A673 (cell line): Measurements from ENCODE around the gene SUPT3H.

Experiments
- EZH2 ChIP-seq: fragments of 200-600 bp; sonication (generic); IDR thresholded peaks from 2 replicates; pipeline ENCODE4 v1.6.1; 2017; ENCODE audit warnings: borderline replicate concordance, low read depth, mild to moderate bottlenecking, mixed read lengths, antibody characterized with exemption, low read length; ENCODE audit not compliant: poor library complexity, severe bottlenecking
- TF ChIP-seq, protein P1 (sequence below): fragments of 300-800, 200-600 bp; sonication (generic); conservative IDR thresholded peaks from 2 replicates; pipeline ENCODE4 v1.5.1; 2017; ENCODE audit warnings: low read depth, mild to moderate bottlenecking, antibody characterized with exemption, low read length, moderate library complexity, mixed read lengths

- TF ChIP-seq, protein P1, sequence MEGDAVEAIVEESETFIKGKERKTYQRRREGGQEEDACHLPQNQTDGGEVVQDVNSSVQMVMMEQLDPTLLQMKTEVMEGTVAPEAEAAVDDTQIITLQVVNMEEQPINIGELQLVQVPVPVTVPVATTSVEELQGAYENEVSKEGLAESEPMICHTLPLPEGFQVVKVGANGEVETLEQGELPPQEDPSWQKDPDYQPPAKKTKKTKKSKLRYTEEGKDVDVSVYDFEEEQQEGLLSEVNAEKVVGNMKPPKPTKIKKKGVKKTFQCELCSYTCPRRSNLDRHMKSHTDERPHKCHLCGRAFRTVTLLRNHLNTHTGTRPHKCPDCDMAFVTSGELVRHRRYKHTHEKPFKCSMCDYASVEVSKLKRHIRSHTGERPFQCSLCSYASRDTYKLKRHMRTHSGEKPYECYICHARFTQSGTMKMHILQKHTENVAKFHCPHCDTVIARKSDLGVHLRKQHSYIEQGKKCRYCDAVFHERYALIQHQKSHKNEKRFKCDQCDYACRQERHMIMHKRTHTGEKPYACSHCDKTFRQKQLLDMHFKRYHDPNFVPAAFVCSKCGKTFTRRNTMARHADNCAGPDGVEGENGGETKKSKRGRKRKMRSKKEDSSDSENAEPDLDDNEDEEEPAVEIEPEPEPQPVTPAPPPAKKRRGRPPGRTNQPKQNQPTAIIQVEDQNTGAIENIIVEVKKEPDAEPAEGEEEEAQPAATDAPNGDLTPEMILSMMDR = no peak
- no peak for TF ChIP-seq EZH2
These were observed 463.6 kb downstream of the SUPT3H start for GRCh38 chr6:44914141-44914540.
